ENCODE results near the gene CLIC1.

The CLIC1 gene

DNA sequence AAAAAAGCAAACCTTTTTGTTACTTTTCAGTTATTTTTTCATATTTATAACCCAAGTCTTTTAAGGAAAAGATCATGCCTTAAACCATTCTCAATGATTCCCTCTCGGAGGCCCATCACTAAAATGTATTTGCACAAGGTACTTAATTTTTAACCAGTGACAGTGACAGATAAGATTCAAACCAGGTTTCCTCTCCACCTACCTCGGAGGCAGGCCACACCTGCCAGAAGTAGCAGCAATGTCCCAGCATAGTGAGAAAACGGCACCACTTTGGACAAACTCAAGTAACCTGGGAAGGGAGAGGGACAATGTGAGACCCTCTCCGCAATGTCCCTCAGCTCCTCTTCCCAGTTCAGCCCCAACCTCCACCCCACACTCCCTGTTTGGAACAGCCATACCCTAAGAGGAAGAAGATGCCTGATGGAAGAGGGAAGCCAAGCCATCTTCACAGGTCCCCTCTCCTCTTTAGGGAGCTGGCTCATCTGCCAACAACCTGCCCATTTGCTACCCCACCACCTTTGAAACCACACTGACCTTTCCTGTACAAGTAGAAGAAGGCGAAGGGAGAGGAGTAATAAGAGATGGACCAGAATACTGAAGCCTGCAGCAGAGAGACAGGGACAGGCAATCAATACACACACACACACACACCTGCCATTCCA lies 35.5 kb downstream of the CLIC1 start:
- DNase-seq: no peak

DNA sequence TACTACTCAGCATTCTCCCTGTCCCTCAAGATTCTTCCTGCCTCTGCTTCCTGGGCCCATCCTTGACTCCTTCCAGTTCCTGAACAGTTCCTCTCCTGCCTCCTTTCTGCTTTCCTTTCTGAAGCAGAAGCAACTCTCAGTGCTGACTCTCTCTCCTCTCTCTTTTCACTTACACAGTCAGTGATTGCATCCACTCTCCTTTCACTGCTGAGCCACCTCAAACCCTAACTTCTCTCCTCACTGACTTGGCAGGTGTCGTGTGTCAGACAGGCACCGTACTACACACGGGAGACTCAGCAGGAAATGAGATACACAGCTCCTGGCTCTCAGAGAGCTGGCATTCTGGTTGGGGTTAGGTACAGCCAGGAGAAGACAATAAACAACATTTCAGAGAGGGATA lies 38.8 kb downstream of the CLIC1 start:
- no peak for DNase-seq

DNA sequence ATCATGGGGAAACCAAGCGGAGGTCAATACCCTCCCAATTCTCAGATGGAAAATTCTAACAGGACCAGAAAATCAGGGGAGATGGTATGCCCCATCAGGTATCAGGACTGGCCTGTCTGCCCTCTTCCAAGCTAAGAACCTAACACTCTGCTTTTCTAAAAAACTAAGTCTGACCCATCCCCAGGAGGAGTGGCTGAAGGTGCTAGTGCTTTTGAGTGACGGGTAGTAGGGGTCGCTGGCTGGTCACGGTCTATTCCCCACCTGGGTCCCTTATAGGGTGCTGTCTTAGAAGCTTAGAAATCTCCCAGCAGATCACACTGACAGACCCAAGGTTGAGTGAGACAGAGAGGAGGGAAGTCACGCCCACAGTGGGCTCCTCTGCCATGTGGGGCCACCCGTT lies 42.8 kb downstream of the CLIC1 start:
- no peak for DNase-seq

DNA sequence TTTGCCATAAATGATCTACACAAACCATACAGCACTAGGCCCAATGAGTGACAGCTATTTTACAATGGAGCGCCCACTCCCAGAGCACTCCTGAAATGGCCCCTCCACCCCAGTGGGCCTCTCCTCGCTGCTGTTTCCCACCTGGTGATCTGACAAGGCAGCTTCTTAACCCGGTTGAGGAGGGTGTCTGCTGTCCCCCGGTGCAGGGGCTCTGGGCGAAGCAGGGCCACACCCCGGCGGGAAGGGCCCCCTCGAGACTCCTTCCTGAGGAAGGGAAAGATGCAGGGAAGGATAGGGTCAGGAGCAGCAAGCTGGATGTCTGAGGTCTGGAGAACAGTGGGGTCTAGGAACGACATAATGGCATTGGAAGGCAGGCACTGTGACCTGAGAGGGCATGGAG lies 43.4 kb downstream of the CLIC1 start:
- DNase-seq: no peak

DNA sequence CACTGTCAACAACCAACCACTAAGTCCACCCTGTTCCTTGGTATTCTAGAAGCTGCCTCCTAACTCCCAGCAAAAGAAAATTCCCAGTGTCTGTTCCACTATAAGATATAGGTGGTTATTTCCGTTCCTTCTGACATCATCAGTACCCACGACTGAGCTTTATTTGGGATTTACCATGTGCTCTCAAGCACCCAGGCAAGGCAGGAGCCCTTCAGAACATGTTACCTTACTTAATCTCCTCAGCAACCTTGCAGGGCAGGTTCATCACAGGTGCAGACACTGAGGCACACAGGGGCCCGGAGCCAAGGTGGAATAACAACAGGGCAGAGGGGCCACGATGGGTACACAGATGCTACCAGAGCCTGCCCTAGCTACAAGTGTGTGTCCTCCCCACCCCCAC lies 44.0 kb downstream of the CLIC1 start:
- DNase-seq: no peak

DNA sequence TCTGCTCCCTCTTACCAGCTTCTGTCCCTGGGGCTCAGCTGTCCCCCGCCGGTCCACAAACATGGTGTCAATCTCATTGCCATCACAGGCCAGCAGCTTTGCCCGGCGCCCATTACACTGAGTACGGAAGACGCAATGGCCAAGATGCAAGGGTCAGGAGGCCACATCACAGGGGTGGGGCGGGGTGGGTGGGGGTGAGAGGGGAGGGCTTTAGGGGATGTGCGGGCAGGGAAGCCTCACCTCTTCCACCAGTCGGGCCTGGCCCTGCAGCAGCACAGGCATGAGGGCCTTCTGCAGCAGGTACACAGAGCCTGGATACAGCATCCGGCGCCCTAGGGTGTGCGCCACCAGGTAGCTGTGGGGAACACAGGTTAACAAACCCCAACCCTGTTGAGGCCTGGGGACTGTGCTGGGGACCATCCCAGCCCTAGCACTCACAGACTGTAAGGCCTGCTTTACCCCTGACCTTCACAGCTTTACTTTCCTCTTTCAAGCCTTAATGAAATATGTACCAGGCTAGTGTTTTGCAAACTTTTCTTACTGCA lies 44.7 kb downstream of the CLIC1 start:
- DNase-seq: no peak

DNA sequence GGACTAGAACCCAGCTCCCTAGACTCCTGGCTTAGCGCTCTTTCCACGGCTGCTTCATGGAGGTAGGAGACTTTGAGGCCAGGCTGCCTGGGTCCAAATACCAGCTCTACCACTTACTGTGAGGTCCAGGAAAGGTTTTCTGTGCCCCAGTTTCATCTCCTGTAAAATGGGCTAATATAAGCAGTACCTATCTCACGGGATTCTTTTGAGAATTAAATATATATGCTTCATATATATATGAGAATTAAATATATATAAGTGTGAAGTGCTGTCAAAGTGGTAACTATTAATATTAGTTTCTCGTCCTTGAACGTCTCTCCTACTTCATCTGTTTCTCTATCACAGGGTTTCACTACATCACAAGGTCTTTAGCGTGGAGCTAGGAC lies 45.3 kb downstream of the CLIC1 start:
- no peak for DNase-seq

DNA sequence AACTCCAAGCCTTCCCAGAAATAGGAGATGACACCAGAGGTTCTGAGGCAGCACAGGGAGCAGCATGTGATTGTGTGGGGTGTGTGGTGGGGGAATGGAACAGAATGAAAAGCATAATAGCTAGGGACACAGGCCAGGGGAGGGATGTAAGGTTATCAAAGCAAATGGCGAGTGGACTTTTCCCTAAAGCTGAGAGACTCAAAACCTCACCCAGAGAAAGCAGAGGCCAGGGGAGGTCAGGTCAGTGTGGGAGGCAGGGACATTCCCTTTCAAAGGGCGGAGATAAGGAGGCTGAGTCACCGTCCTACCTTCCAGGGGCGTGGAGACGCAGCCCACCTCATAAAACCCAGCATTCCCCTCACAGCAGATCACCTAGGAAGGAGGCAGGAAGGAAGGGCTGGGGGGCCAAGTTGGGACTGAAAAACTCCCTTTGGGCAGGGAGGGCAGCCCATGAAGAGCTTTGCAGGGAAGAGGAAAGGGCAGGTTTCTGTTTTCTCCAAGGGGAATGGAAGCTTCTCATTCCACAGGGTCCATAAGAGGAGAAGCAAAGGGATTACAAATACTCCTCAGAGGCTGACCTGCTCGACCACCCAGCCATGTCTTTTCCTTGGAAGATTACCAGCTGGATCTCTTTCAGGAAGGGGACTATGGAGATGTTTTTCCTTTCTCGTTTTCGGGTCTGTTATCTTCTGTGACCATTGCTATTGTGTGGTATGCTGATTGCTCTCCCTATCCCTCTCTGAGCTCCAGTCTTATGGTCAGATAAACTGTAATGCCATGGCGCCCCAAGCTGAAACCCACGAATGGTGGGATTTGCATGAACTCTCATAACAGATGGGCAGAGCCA lies 45.9 kb downstream of the CLIC1 start:
- DNase-seq: no peak

DNA sequence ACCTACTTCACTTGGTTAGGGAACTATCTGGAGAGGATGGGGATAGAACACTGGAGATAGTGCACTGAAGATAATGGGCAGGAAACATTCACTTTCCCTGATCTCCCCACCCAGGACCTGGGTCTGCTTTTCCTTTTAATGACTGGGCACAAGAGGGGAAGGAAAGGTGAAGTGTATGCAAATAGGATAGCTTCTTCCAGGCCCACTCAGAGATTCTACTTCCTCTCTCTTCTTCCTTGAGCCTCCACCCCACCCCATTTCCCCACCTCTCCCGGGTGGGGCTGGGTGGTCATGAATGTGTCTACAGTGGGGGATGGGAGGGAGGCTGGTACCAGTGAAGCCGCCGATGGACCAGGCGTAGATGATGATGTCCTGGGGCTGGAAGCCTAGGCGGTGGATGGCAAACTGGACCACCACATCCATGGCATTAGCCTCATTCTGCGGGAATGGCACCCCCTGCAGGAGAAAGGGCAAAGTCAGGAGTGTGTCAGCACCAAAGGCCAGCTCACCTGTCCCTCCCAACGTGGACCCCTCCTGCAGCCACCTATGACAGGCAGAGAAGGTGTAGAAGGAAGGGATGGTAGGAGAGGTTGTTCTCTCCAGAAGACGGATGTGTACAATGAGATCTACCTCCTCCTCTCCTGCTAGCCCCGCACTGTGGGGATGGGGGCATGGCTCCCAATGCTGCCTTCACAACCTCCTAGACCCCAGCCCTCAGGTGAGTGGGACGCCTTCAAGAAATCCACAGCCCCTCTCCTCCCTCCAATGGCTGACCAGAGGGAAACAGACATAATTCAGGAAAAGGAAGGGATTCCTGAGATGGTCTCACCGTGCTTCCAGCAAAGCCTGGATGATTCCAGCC lies 46.9 kb downstream of the CLIC1 start:
- no peak for DNase-seq

DNA sequence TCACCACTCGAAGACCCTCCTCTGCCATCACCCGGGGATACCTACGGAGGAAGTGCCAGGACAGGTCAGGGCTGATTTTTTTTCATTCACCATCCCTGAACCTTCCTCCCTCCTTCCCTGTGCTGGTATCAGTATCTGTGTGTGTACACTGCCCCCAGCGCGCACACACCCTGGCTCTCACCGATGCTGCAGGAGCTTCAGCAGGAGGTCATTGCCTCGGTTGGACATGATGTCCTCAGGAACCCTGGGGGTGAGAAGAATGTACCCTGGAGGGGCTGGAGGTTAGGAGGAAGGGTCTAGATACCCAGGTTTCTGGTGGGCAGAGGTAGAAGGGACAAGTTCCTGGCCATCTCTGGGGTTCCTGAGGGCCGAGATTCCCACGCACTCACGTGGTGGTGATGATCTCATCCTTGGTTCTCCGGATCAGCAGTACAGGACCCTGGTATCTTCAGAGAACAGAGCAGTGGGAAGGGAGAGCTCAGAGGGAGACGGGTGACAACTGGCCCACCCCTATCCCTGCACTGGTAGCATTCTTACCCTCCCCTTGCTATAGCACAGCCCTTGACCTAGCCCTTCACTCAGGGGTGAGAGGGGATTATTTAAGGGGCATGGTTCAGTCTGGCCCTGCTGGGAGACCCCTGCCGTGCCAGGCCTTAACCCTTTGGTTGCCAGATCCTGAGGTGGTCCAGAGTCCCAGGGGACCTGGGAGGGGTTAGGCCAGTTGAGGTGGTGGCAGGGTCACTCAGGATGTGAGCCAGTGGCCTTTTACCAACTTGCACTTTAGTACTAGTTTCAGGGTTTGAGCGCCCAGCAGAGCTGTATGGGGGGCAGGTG lies 48.3 kb downstream of the CLIC1 start:
- DNase-seq: no peak

DNA sequence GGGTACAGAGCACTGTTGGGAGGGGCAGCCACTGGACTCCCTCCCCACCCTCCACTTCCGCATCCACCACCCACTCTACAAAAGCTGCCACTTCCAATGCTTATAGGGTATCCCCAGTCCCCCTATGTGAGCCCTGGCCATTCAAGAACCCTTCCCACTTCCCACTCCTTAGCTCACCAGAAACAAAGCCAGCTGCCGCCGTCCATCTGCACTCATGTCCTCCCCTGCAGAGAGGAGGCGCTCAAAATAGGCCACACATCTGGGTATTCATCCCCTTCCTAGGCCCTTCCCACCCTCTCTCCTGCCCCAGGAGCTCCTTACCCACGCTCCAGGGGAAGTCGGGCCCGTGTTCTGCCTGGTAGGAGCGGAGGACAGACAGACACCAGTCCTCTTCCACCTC lies 49.0 kb downstream of the CLIC1 start:
- no peak for DNase-seq

DNA sequence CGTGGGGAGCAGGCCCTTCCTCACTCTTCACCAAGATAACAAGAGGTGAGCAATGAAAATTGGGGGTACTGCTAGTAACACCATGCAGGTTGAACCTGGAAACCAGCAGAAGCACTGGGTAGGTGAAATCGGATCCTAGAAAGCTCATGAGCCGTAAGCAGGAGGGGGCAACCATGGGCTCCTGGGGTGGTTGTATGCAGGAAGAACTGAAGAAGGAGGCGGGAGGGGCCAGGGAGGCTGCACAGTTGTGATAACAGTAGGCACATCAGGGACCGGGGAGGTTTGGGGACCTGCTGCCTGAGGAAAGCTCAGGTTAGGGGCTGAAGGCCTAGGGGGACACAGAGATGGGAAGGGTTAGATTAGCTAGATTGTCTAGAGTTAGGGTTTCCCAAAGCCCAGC lies 49.8 kb downstream of the CLIC1 start:
- DNase-seq: no peak

DNA sequence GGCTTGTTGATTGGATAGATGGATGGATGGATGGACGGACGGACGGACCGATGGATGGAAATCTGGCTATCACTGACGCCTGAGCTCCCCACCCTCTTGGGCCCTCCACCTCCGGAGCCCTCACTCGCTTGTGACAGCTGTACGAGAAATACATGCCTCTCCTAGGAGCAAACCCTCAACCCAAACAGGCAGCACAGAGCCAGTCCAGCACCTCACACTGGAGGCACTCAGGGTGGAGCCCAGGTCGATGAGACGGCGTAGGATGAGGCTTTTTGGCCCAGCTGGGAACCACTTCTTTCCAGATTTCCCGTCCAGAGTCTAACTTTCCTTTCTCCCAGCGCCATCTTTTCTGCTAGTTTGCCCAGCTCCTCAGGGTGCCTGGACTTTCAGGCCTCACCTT lies 52.7 kb downstream of the CLIC1 start:
- DNase-seq: no peak

DNA sequence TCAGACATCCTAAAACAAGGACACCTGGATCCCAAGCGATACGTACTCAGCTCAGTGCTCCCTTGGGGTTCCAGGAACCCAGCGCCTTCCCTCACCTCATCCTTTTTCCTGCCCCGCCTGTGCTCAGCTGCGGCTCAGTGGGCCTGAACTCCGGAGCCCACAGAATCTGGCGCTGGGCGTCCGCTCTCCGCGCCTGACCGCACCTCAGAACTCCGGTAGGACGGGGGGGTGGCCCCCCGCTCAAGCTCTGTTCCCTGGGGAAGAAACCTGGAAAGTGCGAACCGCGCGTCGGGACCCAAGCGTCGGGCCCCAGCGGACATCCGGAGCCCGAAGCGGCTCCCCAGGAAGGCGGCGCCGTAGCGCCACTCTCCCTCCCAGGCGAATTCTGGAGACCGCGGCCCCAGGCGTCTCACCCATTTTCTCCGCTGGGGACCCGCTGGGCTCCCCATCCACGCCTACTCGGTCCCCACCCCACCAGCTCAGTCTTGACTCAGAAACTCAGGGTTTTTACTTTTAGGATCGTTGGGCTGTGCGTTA lies 55.1 kb downstream of the CLIC1 start:
- peak; percentile 22 to 49 for DNase-seq

All from bone marrow (tissue), 2 donors.